Neural progenitor cell (in vitro differentiated cells): ENCODE data around the gene NDOR1.

Experiments used
- CTCF ChIP-seq: fragments of 200-600 bp; sonication (generic); IDR thresholded peaks from 2 replicates; pipeline ENCODE4 v1.5.1; 2017; ENCODE audit warnings: antibody characterized with exemption, mild to moderate bottlenecking
- EZH2 ChIP-seq: fragments of 200-600 bp; sonication (generic); IDR thresholded peaks from 2 replicates; pipeline ENCODE4 v1.6.1; 2017; ENCODE audit warnings: antibody characterized with exemption, mild to moderate bottlenecking, moderate library complexity

- TF ChIP-seq CTCF (no peak), EZH2 (no peak)
Observed at GRCh38 chr9:137253717-137254623, 48.5 kb downstream of the NDOR1 start.
